GM12878 (cell line): Measurements from ENCODE around the gene MLPH.

Experiments
- MTA3 ChIP-seq: IDR thresholded peaks from 2 replicates; pipeline ENCODE4 v1.6.1; 2012; ENCODE audit warnings: low read length, inconsistent platforms, borderline replicate concordance
- SMC3 ChIP-seq: IDR thresholded peaks from 2 replicates; pipeline ENCODE4 v1.6.1; 2011; ENCODE audit warnings: low read length, improper control_type of control experiment, borderline replicate concordance
- YBX1 ChIP-seq: fragments of 450-650 bp; IDR thresholded peaks from 2 replicates; pipeline ENCODE4 v1.6.1; 2016; ENCODE audit warnings: antibody characterized with exemption
- TF ChIP-seq, protein P1 (sequence below): fragments of 150-350 bp; IDR thresholded peaks from 2 replicates; pipeline ENCODE4 v1.6.1; 2014; ENCODE audit warnings: mild to moderate bottlenecking, low read depth, low read length

- TF ChIP-seq YBX1 = no peak
- TF ChIP-seq SMC3 = no peak
- TF ChIP-seq MTA3 = no peak
- TF ChIP-seq, protein P1, sequence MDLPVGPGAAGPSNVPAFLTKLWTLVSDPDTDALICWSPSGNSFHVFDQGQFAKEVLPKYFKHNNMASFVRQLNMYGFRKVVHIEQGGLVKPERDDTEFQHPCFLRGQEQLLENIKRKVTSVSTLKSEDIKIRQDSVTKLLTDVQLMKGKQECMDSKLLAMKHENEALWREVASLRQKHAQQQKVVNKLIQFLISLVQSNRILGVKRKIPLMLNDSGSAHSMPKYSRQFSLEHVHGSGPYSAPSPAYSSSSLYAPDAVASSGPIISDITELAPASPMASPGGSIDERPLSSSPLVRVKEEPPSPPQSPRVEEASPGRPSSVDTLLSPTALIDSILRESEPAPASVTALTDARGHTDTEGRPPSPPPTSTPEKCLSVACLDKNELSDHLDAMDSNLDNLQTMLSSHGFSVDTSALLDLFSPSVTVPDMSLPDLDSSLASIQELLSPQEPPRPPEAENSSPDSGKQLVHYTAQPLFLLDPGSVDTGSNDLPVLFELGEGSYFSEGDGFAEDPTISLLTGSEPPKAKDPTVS = no peak
These were observed 28.5 kb upstream of the MLPH start for GRCh38 chr2:237458519-237458918.
